Measurements from ENCODE around the gene CSMD2. TPM values are rescaled to one million over a fixed set of nuclear protein-coding genes. Genes with fewer than 3 reads are reported as not detected.

CSMD2 gene
- total RNA-seq, 2 donors from 2014 or later: not detected

DNA sequence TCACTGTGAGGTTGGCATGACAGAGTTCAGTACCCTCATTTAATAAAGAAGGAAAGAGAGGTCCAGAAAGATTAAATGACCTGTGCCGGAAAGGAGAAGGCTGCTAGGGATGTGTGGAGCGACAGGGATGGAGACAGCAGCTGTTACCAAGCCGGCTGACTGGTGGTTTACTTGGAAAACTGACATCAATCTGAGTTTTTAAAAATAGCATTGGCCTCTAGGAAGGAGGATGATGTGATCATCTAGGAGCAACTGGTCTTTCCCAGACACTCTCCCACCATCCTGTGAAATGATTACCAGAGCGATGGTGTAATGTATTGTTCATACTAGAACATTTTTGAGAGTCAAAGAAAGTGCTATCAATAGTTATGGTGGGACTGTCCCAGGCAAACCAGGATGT lies 538.2 kb downstream of the CSMD2 start:
- ATAC-seq (no peak), DNase-seq (ENCODE audit: low spot score in 2 of 2) (no peak)
- Mint-ChIP-seq H3K9me3 (no peaks in the 10 kb centered on the region), H3K27ac (no peak overlapping the region), H3K36me3 (no peaks in the 10 kb centered on the region)

DNA sequence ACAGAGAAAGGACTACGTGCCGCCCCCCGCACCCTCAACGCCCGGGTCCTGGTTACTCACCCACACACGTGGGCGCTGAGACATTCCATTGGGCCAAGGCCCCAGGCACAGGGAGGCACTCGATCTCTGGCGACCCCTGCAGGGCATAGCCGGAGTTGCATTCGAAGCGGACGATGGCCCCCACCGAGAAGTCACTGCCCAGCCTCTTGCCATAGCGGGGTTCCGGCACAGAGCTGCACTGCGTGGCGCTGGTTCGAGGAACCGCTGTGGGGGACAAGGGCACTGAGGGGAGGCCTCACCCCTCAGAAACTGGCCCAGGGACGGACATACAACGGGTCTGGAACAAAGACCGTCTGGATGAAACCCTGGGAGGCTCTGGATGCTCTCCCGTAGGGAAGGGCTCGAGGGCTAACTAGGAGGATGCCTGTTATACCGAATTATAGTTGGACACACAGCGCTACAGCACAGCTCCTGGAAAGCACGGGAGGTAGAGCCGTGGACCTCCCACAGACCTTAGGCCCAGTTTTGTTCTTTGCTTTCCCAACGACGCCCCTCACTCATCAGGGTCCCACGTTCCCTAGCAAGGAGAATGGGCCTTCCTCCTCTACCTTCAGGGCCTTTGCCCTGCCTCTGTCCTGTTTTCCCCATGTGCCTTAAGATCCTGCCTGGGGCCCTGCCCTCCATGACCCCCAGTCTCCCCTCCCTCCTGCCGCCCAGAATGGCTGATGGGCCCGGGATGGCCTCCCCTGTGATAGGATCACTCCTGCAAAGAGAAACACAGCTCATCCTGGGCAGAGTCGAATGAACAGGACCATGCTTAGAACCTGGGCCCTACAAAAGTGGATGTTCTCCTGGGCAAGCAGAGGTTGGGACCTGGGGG lies 539.8 kb downstream of the CSMD2 start:
- no peaks in the 10 kb centered on the region for H3K36me3 Mint-ChIP-seq
- DNase-seq (ENCODE audit: low spot score in 2 of 2) (peak in 1 of 2 donors; percentile 31), ATAC-seq (no peak)
- H3K9me3 Mint-ChIP-seq: no peaks in the 10 kb centered on the region
- no peak overlapping the region for H3K27ac Mint-ChIP-seq

DNA sequence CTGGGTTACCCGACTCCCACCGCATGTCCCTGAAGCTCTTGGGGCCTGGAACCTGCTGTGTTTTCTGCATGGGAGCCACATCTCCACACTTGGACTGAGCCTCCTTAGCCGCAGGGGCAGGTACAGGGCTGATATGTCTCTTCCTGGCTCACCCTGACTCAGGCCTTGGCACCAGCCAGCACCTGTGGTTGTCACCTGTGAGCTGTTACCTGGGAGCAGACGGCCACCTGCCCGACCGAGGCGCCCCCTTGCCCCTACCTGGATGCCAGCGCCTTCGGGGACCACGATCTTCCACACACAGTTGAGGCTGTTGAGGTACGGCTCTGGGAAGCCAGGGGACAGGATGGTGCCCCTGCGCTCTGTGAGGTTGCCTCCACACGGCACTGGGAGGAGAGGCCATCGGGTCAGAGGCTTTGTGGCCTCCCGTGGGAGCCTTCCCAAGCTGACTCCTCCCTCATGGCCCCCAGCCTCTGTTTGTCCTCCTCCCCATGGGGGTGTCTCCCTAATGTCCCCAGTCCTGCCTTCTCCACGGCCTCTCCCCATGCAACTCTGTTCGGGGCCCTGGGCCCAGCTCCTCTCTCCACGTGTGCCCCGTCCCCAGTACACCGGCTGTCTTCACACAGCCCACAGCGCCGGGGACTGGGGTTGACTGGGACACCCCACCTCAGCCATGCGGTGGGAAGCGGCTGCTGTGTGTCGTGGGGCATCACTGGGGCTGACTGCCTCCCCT lies 540.6 kb downstream of the CSMD2 start:
- ATAC-seq: no peak
- H3K27ac Mint-ChIP-seq: no peak overlapping the region
- DNase-seq (ENCODE audit: low spot score in 2 of 2): no peak

DNA sequence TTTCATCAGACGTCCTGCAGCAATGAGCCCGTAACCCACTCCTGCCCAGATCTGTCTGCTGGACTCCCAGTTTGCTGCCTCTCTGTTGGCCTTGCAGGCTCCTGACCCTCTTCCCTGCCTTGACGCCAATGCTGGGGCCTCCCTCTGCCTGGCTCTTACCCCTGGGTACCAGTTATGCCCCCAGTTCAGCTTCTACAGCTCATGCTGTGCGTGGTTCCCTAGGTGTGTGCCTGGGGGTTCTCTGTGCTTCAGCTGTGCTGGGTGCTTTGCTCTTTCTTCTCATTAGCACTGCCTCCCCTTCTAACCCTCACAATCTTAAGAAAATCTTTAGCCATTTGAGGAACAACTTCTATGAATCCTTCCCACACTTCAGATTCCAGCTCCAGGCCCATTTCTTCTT lies 541.2 kb downstream of the CSMD2 start:
- DNase-seq (ENCODE audit: low spot score in 2 of 2): no peak
- no peak overlapping the region for H3K27ac Mint-ChIP-seq
- H3K36me3 Mint-ChIP-seq: no peaks in the 10 kb centered on the region

More for the DNA sequence above, 540.6 kb downstream of the CSMD2 start:
- Mint-ChIP-seq H3K36me3 (no peaks in the 10 kb centered on the region), H3K9me3 (no peaks in the 10 kb centered on the region)

DNA sequence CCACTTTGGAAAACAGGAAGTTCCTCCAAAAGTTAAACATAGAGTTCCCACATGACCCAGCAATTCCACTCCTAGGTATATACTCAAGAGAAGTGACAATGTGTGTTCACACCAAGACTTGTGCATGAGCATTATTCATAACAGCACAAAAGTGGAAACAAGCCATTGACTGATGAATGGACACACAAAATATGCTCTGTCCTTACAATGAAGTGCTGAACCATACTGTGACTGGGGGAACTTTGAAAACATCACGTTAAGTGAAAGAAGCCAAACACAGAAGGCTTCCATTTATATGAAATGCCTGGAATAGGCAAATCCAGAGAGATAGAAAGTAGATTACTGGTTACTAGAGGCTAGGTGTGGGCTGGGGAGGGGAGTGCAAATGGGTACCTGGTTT lies 542.3 kb downstream of the CSMD2 start:
- Mint-ChIP-seq H3K36me3 (no peaks in the 10 kb centered on the region), H3K27ac (no peak overlapping the region), H3K9me3 (no peaks in the 10 kb centered on the region)
- DNase-seq (ENCODE audit: low spot score in 2 of 2) (no peak), ATAC-seq (no peak)

More for the DNA sequence above, 541.2 kb downstream of the CSMD2 start:
- no peak for ATAC-seq
- H3K9me3 Mint-ChIP-seq: no peaks in the 10 kb centered on the region

DNA sequence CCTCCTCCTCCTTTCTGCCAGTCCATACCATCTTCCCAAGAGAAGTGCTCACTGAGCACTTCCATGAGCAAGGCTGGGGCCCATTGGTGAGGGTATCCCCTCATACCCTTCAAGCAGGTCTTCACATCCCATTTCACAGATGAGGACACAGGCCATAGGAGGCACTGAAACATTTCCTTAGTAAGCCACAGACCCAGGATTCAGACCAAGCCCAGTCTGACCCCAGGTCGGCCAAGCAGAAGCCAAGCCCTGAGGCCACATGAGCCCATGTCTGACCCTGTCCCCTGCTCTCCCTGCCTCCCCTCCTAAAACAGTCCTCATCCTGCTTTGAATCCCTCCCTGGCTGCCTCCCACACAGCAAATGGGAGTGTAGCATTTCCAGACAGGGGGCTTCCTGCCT lies 546.4 kb downstream of the CSMD2 start:
- no peak for ATAC-seq
- DNase-seq (ENCODE audit: low spot score in 2 of 2): no peak
- Mint-ChIP-seq H3K36me3 (no peaks in the 10 kb centered on the region), H3K9me3 (no peaks in the 10 kb centered on the region), H3K27ac (no peak overlapping the region)

DNA sequence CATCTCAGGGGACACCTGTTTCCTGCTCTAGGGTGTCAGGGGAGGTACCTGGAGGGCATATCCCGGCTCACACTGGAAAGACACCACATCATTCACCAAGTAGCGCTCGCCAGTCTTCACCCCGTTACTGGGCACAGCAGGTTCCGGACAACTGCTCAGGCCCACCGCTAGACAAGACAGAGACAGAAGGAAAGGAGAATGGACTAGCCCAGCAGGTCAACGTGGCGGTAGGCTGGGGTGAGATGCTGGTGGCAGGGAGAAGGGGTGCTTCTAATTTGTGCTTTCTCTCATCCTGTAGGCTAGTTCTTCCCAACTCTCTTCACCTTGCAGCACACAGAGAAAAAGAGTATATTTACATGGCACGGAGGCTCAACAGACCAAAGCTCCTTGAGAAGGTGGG lies 547.6 kb downstream of the CSMD2 start:
- H3K9me3 Mint-ChIP-seq: no peaks in the 10 kb centered on the region
- H3K36me3 Mint-ChIP-seq: no peaks in the 10 kb centered on the region
- no peak overlapping the region for H3K27ac Mint-ChIP-seq
- ATAC-seq (no peak), DNase-seq (ENCODE audit: low spot score in 2 of 2) (no peak)

DNA sequence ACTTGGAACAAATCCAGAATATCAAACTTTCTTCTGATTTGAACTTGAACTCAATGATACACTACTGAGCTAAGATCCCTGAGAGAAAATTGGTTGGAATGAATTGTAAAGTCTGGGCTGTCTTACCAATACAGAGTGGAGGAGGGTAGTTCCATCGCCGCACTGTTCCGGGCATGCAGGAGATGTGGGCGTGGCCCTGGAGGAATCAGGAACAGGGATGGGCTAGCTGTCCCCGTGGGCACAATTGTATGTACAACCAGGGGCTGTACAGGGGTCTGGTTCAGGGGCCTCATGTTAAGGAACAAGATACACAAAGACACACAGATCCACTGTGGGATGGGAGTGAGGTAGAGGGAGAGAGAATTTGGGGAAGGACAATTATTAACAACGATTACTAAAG lies 548.2 kb downstream of the CSMD2 start:
- H3K9me3 Mint-ChIP-seq: no peaks in the 10 kb centered on the region
- ATAC-seq (no peak), DNase-seq (ENCODE audit: low spot score in 2 of 2) (no peak)
- H3K27ac Mint-ChIP-seq: no peak overlapping the region
- no peaks in the 10 kb centered on the region for H3K36me3 Mint-ChIP-seq

DNA sequence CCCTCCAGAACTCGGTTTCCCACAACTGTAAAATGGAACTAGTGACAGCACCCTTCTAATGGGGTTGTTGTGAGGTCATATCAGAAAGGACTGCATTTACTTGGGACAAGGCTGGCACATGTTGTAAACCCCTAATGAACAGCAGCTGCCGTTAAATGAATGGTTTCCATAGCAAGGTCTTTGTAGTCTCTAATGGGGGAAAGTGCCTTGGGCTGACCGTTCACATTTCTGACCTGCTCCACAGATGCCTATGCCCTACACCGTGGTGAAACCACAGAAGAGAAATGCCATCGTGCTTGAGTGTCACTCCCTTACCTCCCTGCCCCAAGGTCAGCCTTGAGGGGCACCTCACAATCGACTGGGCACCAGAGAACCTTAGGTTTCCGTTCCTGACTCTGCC lies 549.5 kb downstream of the CSMD2 start:
- ATAC-seq (no peak), DNase-seq (ENCODE audit: low spot score in 2 of 2) (no peak)
- Mint-ChIP-seq H3K36me3 (no peaks in the 10 kb centered on the region), H3K27ac (no peak overlapping the region), H3K9me3 (no peaks in the 10 kb centered on the region)

DNA sequence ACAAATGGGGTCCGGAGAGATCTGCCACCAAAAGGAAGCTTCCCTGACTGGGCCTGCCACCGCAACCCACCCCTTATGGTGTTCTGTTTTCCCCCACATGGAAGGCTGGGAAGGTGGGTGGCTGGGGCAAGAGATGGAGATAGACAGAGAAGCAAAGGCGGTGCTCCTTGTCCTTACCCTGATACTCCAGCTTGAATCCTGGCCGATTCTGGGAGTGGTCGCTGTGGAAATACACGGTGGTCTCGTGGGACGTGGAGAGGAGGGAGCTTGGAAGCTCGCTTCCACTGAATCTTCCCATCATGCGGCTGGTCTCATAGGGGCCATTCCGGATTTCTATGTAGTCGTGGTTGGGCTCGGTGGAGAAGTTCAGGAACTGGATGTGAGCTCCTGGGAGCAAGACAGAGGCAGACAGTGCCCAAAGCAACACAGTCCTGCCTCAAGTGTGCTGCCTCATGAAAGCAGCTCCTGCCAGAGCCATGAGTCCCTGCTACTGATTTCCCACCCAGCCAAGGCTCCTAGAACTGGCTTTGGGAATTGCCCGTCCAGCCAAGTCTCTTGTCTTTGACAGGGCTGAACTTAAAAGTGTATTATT lies 554.1 kb downstream of the CSMD2 start:
- Mint-ChIP-seq H3K36me3 (no peaks in the 10 kb centered on the region), H3K9me3 (no peaks in the 10 kb centered on the region), H3K27ac (no peak overlapping the region)
- ATAC-seq (no peak), DNase-seq (ENCODE audit: low spot score in 2 of 2) (no peak)

DNA sequence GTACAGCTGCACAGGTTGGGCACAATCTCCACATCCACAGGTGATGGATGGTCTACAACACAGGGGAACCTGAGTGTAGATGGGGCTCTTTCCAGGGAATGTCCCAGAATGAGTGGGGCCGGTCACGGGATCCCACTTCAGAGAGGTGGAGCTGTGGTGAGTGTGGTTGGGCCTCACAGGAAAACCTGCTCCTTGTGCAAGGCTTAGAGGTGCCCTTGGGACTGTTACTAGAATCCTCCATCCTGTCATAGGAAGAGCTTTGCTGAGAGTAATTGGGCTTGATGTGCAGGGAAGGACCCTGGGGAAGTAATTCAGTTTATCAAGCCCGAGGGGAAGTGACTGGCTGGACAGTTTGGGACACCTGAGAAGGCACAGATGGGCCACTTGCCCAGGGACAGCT lies 554.6 kb downstream of the CSMD2 start:
- Mint-ChIP-seq H3K36me3 (no peaks in the 10 kb centered on the region), H3K9me3 (no peaks in the 10 kb centered on the region), H3K27ac (no peak overlapping the region)
- ATAC-seq: no peak
- DNase-seq (ENCODE audit: low spot score in 2 of 2): no peak

DNA sequence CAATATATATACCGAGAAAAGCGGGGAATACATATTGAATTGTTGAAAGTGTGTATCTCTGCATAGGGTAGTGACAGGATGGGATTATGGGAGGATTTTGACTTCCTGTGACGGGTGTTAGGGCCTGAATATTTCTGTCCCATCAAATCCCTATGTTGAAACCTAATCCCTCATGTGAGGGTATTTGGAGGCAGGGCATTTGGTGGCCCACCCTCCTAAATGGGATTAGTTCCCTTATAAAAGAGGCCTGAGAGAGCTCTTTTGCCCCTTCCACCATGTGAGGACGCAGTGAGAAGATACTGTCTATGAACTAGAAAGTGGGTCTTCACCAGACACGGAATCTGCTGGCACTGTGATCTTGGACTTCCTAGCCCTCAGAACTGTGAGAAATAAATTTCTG lies 555.3 kb downstream of the CSMD2 start:
- DNase-seq (ENCODE audit: low spot score in 2 of 2) (no peak), ATAC-seq (no peak)
- no peaks in the 10 kb centered on the region for H3K36me3 Mint-ChIP-seq
- H3K27ac Mint-ChIP-seq: no peak overlapping the region
- H3K9me3 Mint-ChIP-seq: no peaks in the 10 kb centered on the region

DNA sequence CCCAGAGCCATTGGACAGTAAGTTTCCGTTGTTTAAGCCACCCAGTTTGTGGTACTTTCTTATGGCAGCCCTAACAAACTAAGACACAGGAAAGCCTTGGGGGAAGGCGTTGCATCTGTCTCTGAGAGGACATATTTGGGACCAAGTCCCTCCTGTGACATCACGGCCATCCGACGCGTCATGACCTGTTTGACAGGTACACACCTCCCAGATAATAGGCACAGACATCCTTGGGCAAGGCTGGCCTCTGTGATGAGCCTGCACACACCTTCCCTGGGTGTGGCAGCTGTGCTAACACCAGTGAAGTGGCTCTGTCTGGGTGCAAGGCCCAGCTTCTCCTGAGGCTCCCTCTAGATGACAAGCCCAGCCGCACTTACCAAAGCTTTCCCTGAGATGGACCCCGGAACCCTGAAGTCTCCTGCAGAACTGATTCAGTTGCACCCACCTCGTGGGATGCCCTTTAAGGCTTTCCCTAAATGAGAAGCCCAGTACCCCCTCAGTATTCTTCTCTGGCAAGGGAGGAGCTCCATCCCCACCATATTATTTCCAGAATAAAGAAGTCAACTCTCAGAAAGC lies 556.1 kb downstream of the CSMD2 start:
- Mint-ChIP-seq H3K9me3 (no peaks in the 10 kb centered on the region), H3K36me3 (no peaks in the 10 kb centered on the region), H3K27ac (no peak overlapping the region)
- ATAC-seq (no peak), DNase-seq (ENCODE audit: low spot score in 2 of 2) (no peak)

DNA sequence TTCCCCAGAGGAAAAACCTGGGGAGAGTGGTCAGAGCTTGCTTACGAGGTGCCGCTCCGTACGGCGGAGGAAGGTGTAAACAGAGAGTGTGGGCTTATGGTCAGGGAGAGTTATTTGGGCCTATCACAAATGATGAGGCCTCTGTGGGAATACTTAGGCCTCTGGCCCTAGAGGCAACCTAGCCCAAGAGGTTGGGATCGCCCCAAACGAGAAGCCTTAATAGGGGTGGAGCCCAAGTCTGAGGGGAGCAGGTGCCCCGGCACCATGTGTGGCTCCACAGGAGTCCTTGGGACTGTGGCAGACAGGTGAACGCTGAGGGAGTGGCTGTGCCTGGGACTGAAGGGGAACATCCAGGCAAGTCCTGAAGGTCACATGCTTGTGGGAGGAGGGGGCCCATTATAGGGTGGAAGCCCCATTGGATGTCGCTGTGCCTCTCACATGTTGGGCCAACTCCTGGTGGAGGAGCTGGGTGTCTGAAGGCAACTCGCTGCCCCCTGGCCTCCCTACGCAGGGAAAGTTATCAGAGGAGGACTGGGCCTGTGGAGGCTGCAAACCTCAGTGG lies 557.5 kb downstream of the CSMD2 start:
- H3K36me3 Mint-ChIP-seq: no peaks in the 10 kb centered on the region
- H3K9me3 Mint-ChIP-seq: no peaks in the 10 kb centered on the region
- ATAC-seq: no peak
- no peak for DNase-seq (ENCODE audit: low spot score in 2 of 2)
- H3K27ac Mint-ChIP-seq: no peak overlapping the region

DNA sequence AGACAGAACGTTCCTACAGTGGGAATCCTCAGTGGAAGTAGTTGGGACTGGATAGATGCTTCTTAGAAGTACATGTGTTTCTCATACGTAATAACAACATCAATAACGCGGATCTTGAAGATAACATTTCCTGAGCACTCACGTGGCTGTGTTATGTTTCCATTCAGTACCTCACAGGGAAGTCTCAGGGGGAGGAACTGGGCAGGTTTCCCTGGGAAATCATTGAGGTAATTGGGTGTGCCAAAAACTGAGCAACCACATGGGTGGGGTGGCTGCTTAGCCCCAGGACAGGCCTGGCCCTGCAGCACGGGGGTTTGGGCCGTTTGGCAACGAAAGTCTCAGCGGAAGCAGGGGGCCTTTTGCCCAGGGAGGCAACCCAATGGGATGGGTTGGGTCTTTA lies 558.8 kb downstream of the CSMD2 start:
- DNase-seq (ENCODE audit: low spot score in 2 of 2) (no peak), ATAC-seq (no peak)
- Mint-ChIP-seq H3K27ac (no peak overlapping the region), H3K36me3 (no peaks in the 10 kb centered on the region), H3K9me3 (no peaks in the 10 kb centered on the region)

DNA sequence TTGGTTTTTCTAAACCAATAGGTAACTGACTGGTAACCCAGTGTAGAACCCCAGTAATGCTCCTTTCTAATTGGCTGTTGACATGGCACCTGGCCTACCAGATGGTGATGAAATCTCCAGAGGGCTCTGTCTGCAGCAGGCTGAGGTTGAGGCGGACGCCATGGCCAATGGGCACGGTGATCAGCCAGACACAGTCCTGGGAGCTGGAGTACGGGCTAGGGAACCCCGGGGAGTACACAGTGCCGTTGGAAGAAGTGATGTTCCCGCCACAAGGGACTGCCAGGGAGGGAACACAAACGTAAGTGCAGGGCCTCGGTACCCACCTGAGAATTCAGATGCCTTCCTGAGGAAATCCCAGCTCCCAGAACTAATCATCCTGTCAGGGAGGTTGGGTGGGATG lies 562.8 kb downstream of the CSMD2 start:
- no peaks in the 10 kb centered on the region for H3K9me3 Mint-ChIP-seq
- no peaks in the 10 kb centered on the region for H3K36me3 Mint-ChIP-seq
- H3K27ac Mint-ChIP-seq: no peak overlapping the region
- ATAC-seq (no peak), DNase-seq (ENCODE audit: low spot score in 2 of 2) (no peak)

DNA sequence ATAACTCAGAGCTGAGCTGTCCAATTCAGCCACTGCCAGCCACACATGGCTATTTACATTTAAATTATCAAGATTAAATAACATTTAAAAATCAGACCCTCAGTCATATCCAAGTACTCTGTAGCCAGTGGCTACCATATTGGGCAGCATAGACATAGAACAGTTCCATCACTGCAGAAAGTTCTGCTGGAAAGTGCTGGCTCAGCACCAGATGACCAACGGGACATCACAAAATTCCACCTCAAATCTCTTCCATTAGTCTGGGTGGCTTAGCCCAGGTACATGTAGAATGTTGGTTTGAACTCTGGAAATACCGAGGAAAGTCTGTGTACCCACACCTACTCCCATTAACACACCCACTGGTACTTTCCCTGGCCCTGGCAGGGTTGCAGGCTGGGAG lies 563.3 kb downstream of the CSMD2 start:
- DNase-seq (ENCODE audit: low spot score in 2 of 2): no peak
- Mint-ChIP-seq H3K9me3 (no peaks in the 10 kb centered on the region), H3K36me3 (no peaks in the 10 kb centered on the region), H3K27ac (no peak overlapping the region)
- ATAC-seq: no peak

All from activated naive CD4-positive, alpha-beta T cell treated with anti-CD3 and anti-CD28 coated beads, Interleukin-2, amount 50 U/mL, for 72 hours (primary cell).